Adrenal gland (tissue), 5 donors: Measurements from ENCODE around the gene CLDN20.

Source experiments
- POLR2A ChIP-seq, 2 donors: fragments of 450-650 bp; IDR thresholded peaks; one replicate each; pipeline ENCODE4 v1.6.1; 2017; ENCODE audit warnings: antibody characterized with exemption in 2 of 2, mild to moderate bottlenecking in 2 of 2, moderate library complexity in 1 of 2
- TF ChIP-seq, protein P1 (sequence below), 6 experiments: fragments of 450-650 bp in 4 of 6; fragments of 200-600 bp in 2 of 6; sonication (generic) in 1 of 6; IDR thresholded peaks; 1 replicate in 5 of 6; 2 replicates in 1 of 6; pipeline versions ENCODE4 v1.5.1 to v1.8.0; 2016 to 2021; ENCODE audit warnings: antibody characterized with exemption in 6 of 6, mild to moderate bottlenecking in 2 of 6, moderate library complexity in 1 of 6
- donor health status: DM: no; HTN: no; CAD: no.

DNA sequence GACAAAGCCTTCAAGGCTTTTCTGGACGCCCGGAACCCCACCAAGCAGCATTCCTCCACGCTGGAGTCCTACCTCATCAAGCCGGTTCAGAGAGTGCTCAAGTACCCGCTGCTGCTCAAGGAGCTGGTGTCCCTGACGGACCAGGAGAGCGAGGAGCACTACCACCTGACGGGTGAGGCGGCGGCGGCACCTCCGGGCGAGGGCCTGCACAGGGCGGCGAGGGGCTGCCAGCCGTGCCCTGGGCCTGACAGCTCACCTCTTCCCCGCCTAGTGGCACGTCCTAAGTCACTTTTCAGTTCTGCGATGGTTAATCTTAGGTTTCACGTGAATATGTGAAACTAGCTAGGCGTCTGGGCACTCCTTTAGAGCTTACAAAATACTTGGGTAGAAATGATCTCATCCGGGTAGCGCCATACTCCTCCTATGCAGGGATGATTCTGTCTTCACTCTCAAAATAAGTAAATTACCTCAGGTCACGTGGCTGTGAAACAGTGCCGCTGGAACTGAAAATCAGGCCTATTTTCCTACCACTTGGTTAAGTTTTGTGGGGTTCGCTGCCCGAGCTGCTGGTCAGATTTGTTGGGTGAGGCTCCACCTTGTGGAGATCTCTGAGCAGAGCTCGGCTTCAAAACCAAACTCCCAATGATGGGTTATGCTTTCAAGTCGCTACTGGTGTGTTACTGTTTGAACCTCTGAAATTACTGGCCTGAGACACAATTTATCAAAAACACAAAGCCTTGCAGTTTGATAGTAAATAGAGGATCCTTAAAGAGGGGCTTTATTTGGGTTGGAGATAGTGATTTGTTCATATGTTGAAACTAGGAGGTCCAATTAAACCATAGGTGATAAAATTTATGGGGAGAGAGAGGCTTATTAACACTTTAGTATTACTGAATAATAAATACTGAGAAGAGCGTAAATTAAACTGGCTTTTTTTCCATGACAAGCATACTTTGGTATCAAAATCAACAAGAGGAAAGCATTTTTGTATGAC, 15.5 kb upstream of the CLDN20 start:
- TF ChIP-seq, protein P1, sequence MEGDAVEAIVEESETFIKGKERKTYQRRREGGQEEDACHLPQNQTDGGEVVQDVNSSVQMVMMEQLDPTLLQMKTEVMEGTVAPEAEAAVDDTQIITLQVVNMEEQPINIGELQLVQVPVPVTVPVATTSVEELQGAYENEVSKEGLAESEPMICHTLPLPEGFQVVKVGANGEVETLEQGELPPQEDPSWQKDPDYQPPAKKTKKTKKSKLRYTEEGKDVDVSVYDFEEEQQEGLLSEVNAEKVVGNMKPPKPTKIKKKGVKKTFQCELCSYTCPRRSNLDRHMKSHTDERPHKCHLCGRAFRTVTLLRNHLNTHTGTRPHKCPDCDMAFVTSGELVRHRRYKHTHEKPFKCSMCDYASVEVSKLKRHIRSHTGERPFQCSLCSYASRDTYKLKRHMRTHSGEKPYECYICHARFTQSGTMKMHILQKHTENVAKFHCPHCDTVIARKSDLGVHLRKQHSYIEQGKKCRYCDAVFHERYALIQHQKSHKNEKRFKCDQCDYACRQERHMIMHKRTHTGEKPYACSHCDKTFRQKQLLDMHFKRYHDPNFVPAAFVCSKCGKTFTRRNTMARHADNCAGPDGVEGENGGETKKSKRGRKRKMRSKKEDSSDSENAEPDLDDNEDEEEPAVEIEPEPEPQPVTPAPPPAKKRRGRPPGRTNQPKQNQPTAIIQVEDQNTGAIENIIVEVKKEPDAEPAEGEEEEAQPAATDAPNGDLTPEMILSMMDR (IDR thresholded peaks at IDR 0.05), result peak; percentile 32 to 62 (median 52)
- TF ChIP-seq POLR2A (IDR thresholded peaks at IDR 0.05), result no peak
